Stimulated activated CD8-positive, alpha-beta memory T cell treated with anti-CD3 and anti-CD28 coated beads, Interleukin-15, amount 100 ng/mL, for 1 hour (primary cell): ENCODE measurements around the gene NEK6.

Source experiments
- DNase-seq: peaks from one replicate; pipeline ENCODE4 v3.0.0-alpha.2; 2020; ENCODE audit warnings: low read depth

The NEK6 gene

GRCh38 chr9:124354346-124355038 lies 96.7 kb downstream of the NEK6 start:
- no peak for DNase-seq

DNA sequence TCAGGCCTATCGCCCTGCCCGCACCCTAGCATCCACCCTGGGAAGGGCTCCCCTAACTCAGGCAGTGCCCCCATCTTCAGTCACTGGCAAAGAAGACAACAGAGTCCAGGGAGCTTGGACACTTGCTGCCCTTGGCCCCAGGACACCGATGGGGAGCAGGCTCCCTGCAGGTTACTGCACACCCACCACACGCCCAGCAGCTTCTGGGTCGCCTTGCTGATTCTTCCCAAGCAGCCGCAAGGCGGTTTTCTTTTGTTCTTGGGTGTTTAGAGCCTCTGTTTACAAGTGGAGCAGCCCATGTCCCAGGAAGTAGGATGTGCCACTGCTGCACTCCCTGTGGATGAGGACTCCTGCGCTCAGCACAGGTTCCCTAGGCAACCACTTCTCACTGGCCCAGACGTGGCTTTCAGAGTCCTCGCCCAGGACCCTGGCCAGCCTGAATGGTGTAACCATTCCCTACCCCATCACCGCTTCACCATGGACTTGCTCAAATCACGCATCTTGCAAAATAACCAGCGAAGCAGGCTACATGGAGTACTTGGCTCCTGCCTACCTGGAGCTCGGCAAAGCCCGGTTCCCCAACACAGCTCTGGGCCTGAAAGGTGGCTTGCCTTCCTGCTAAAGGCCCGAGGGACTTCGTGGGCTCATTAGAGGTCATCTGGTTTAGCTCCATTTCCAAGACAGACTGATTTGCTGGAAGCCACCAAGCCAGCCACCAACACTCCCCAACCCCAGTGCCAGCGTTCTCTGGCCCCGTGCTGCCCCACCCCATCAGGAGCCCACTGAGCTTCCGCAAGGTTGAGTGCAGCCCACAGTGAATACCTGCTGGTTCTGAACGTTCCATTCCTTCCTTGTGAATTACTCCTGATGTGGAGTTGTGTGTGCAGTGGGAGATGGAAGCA lies 97.5 kb downstream of the NEK6 start:
- no peak for DNase-seq

GRCh38 chr9:124355941-124356744 lies 98.4 kb downstream of the NEK6 start:
- DNase-seq = no peak

DNA sequence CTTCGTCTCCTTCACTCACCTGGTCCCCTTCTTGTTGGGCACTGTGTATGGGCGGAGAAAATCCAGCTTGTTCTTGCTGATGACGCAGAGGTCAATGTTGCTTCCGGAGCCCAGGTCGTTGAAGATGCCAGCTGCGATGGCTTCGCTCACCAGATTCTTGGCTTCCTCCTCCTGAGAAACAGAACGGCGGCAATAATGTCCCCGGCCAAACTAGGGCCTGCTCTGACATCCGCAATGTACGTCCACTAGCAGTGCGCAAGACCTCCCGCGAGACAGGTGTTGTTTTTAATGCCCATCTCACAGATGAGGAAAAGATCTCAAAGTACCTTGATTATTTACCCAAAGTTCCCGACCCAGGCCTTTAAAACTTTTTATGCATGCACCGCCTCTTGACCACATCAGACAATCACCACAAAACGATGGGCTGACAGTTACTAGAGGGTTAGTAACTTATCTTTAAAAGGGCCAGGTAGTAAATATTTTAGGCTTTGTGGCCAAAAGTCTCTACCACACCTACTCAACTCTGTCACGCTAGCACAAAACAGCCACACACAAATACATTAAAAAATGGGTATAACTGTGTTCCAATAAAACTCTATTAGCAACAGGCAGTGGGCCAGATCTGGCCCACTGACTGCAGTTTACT lies 99.1 kb downstream of the NEK6 start:
- DNase-seq = no peak

- no peak for DNase-seq
Observed at GRCh38 chr9:124357721-124358361, 100.1 kb downstream of the NEK6 start.

- no peak for DNase-seq
Observed at GRCh38 chr9:124358631-124359030, 100.9 kb downstream of the NEK6 start.

DNA sequence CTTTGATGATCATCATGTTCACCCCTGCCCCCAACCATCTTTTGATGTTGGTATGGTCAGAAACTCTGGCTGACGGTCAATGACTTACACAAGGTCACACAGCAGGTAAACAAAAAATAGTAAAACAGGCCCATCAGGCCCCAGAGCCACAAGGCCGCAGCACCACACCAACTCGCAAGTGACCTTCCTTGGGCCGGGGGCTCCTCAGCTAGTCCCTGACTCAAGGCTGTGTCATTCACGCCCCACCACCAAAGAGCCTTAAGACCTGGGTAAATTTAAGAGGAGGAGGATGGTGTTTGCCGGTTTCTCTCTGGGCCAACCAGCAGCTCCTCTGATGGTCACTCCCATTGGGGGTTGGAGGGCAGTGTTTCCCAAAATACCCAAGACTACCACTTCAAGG lies 101.7 kb downstream of the NEK6 start:
- no peak for DNase-seq

GRCh38 chr9:124359855-124360678 lies 102.3 kb downstream of the NEK6 start:
- DNase-seq = no peak

DNA sequence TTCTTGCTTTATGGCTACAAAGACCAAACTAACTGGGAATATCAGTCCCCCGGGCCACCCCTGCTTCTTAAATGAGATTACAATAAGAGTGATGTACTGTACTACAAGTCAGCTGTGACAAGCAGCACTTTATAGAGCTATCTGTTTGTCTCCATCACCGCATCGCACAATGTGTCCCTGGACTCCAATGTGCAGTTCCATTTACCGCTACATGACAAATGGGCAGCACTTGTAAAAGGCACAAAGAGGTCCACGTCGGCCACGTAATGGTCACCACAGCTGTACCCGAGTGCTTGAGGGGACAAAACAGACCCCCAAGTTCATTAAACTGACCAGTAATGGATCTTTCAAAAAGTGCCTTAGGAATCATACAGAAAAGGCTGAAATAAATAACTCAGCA lies 103.4 kb downstream of the NEK6 start:
- DNase-seq = no peak

- DNase-seq = no peak
Observed at GRCh38 chr9:124363326-124364096, 105.8 kb downstream of the NEK6 start.

DNA sequence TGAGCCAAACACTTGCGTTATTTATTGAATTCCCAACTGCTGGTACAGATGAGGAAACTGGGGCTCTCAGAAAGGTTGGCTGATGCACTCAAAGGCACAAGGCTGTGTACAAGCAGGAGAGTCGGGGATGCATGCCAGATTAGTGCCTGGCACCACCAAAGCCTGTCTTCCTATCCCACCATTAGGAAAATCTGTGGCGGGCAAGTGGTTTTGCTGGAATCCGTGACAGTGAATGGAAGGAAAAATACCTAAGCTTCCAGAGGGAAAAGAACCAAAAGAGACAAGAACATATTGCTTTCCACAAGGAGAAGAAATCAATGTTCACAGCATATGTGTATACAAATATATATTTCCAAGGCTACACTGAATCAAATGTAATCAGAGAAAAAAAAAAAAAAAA lies 106.4 kb downstream of the NEK6 start:
- no peak for DNase-seq

DNA sequence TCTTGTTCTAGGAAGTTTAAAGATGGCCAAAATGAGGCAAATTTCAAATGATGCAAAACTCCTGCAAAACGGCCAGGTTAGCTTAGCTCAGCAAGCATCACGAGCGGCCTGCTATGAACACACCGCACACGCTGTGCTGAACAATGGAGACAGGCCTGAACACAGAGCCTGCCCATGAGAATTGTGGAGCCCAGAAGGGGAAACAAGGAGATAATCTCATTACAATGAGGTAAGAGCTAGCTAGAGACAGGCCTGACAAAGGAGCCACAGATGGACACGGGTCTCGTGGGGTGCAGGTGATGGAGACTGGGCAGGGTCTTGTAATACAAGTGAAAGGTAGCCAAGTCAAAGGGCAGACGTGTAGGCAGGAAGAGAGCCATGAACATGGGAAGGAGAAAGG lies 107.3 kb downstream of the NEK6 start:
- no peak for DNase-seq

DNA sequence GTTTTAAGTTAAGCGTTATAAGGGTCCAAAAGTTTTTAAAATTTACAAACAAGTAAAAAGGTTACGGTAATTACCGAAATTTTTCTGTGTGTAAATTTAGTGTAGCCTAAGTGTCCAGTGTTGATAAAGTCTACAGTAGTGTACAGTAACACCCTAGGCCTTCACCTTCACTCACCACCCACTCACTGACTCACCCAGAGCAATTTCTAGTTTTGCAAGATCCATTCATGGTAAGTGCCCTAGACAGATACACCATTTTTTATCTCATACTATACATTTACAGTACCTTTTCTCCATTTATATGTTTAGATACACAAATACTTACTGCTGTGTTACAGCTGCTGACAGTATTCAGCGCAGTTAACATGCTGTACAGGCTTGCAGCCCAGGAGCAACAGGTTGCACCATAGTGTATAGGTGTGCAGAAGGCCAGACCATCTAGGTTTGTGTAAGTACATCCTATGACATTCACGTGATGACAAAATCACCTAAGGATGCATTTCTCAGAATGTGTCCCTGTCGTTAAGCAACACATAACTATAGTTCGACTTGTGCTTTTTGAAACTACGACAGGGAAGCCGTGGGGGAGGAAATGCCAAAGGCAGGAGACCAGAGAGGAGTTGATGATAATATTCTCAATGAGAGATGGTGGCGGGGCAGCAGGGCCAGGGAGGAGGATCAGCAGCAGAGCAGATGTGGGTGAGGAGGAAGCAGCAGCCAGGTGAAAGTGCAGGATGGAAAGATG lies 108.9 kb downstream of the NEK6 start:
- no peak for DNase-seq

DNA sequence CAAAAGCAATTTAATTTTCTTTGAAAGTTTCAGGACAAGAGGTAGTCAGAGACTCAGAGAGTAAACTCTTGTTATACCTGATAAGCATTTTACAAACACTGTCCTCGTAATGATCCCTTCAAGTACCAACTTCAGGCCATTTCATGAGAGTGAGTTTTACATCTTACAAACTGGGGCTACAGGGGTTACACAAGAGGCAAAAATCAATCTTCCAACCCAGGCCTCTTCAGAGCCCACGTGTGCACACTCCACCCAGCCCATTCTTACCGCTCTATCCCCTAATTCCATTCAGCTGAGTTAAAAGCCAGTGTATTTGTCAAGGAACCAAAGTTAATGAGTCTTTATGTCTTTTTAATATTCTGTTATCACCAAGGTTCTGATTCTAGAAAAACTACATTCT lies 110.9 kb downstream of the NEK6 start:
- no peak for DNase-seq

- DNase-seq = no peak
Observed at GRCh38 chr9:124369231-124369797, 111.6 kb downstream of the NEK6 start.

DNA sequence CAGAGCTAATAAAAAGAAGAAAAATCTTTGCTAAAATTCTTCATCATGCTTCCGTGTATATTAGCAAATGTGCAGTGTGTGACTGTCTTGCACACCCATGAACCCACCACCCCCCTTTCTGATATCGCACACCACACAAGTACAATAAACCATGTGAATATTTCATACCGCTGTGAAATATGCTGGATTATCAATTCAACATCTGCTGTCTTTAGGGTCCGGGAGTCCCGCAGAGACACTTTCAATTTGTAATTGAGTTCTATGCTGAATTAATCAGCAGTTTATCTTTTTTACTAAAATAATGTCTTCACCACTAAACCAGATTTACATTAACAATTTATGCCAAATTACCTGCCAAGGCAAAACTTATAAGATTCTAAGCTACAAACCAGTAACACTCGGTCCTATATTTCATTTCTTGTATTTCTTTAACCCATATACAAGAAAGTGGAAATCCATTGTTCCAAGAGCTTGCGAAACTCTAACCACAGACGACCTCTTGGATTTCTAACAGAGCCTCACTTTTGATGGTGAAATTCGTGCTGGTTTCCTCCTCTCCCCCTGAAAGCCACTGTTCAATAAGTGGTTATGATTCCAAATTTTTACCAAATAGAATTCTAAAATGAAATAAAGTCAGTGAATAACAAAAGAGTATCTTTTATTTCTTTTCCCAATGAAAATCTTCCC lies 113.3 kb downstream of the NEK6 start:
- DNase-seq = no peak

DNA sequence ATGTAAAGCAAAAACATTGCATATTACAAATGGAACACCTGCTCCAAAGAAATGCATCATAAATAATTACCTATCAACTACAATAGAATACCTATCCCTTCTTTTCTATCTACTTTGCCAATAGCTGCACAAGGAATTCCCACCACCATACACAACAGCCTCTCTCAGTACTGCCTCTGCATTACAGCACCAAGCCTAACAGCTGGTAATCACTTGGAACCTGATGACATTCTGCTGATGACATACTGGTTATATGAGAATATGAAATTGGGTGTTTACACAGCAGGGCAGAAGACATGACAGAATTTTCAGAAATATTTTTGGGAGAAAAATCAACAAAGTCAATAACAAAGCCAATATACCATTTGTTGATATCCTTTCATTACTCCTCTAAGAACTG lies 114.3 kb downstream of the NEK6 start:
- no peak for DNase-seq

- DNase-seq = no peak
Observed at GRCh38 chr9:124373386-124373785, 115.6 kb downstream of the NEK6 start.
